DMS53 treated with DMSO at 0.1 percent for 48 hours (cell line): ENCODE results near the gene CLIC6.

Source experiments
- DNase-seq: peaks from one replicate; lab custom pipeline; 2025; ENCODE audit not compliant: unreplicated experiment; lab: John Stamatoyannopoulos, UW

Gene CLIC6

DNA sequence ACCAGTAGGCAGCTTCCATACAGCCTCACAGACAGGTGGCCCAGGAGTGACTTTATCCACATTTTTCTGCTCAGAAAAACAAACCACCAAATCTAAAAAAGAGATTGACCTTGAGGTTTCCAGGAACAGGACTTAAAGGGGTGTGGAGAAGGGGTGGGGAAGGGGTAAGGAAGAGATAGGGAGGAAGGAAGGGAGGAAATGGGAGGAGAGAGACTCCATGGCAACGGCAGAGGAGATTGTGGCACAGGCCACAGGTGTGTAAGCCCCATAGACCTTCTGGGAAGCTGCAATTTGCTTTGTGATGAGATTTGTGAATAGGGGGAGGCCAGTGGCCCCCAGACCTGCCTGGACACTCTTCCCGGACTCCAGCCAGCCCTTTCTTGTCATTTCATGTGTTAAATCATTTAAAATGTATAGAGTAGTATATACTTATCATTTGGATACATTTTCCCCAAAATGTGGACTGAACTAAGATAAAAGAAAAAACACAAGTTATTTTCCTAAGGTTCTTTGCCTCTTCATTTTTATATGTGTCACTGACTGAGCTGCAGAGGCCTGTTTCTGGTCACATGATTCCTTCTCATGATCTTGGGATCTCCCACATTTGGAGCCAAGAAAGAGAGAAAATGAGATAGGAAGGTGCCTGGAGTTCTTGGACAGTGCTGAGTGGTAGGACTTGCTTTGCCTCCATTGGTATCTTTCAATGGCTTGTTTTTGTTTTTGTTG, 55.5 kb downstream of the CLIC6 start:
- DNase-seq, result no peak

DNA sequence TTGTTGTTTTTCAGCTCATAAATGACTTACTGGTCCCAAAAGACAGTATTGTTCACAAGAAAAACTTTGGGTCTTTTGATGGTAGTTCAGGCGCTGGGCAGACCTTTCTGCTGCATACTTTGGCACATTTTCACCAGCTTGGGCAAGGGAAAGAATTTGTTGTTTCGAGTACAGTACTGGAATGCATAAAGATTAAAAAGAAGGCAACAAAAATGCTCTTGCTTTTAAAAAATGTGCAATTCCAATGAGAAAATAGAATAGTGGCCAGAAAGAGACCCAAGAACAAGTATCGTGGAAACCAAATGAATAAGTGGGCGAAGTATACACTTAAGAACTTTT, 56.0 kb downstream of the CLIC6 start:
- DNase-seq, result no peak

DNA sequence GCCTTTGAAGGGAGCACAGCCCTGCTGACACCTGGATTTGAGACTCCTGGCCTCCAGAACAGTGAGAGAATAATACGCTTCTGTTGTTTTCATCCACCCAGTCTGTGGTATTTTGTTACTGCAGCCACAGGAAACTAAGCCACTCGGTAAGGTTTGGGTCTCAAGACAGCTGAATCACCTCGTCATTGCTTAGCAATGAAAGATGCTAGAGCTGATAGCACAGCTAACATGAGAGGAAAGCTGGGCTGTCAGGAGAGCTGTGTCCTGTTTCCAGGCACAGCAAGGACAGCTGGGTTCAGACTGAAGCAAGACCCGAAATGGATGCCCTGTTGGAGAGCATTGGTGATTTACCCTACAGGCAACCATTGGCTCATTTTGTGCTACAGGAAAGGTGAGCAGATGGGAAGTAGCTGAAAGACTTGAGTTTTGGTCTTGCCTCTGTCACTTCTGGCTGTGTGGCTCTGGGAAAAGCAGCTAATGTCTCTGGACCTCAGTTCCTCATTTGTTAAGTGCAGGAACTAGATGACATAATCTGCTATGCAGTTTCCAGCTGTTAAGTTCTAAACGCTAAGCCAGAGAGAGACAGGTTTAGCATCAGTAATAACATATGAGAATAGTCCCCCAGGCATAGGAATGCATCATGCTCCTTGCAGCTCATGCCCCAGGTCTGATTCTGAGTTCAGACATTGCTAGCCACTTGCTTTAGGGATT, 58.0 kb downstream of the CLIC6 start:
- DNase-seq, result no peak

DNA sequence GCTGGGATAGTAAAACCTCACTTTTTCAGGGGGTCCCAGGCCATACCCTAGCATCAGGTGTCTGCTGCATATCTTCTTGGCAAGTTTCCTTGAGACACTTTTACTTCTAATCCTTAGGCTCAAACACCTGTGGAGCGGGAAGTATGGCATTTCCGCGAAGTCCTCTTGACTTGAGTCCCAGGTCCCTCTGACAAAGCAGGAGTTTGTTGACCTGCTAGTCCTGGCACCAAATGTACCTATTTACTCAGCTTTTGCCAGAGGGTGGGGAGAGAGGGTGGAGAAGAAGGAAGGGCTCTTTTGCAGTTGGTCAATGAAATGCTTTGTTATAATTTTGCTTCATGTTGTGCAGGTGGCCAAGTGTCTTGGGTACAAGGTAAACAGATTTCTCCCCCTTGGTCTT, 59.7 kb downstream of the CLIC6 start:
- DNase-seq, result peak; percentile 44

DNA sequence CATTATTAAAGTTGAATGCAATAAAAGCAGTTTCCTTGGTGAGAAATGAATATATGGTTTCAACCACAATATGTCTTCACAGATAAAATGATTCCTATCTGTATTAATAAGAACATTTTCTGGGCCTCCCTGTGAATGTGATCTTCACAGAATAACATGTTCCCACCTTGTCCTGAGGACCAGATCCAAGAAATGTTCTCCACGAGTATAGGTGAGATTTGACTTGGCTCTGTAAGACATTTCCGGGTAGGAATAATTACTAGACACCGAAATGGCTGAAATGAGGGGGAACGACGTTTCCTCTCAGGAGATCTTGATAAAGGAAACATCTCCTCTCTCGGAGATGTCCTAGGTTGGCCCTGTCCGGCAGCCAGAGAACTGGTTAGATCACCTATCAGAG, 61.4 kb downstream of the CLIC6 start:
- DNase-seq, result no peak

DNA sequence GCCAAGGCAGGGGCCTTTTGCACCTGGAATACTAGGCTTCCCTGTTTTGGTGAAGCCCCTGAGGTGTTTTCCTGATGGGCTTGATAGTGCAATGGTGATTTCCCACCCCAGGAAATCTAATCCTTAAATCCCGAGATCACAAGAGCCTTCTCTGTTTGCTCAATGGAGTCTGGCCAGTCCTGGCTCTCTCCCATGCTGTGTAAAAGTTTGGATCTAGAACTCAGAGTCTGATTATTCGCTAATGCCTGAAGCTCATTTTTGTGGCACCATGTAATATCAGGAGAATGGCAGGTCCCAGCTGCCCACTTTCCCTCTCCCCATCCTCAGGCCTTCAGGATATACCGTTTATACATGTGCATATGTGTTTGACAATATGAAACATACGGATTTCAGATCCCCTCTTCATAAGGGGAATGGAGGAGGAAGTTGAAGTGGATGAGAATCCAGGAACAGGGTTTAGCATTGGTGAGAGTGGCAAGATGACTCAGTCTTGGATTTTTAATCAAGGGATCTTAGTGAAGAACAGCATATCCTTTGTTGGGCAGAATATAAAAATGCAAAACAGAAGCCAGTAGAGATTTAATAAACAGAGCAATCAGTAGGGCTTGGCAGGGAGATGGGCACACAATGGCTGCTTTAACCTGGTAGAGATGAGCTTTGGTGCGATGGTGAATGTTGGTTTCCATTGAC, 62.1 kb downstream of the CLIC6 start:
- no peak for DNase-seq

DNA sequence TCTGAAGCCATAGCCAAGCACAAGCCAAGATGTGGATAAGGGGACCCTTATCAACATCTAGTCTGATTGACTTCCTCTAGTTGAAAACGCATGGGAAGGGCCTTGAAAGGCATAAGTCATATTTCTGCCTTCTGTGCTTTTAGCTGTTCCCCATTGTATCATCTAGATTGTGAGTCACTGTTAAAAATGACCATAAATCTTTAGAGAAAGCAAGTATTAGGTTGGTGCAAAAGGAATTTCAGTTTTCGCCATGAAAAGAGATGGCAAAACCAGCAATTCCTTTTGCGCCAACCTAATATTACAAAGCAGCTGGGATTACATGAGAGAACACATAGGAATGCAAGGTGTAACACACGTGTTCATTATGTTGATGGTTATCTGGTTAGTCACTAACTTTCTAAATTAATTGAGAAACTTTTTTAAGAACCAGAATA, 63.6 kb downstream of the CLIC6 start:
- no peak for DNase-seq

DNA sequence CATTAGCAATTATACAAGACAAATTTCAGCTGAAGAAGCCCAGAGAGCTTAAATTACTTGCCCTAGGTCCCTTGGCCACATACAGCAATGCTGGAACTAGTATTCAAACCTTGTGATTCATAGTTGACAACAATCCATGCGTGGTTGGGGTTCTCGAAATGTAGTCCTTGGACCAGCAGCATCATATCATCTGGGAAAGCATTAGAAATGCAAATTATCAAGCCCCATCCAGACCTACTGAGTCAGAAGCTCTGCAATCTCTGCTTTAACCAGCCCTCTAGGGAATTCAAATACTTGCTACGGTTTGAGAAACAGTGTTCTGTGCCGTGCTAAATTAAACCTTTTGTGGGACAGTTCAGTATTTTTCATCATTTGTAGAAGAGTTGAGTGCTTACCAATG, 65.1 kb downstream of the CLIC6 start:
- no peak for DNase-seq

DNA sequence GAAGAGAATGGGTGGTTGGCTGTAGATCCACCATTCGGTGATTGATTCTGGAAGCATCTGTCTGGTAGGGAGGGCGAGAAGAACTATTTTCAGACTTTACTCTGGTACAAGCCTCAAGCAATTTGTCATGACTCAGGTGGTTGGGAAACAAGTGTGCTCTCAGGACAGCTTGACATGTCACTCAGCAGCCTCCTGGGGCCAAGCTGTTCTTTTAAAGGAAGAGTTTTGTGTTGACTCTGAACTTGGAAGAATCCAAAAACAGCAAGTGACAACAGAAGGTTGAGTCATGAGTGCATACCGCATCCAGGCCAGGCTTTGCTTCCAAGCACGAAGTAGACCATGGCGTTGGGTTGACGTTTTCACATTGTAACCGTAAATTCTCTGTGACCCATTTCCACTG, 65.9 kb downstream of the CLIC6 start:
- no peak for DNase-seq

DNA sequence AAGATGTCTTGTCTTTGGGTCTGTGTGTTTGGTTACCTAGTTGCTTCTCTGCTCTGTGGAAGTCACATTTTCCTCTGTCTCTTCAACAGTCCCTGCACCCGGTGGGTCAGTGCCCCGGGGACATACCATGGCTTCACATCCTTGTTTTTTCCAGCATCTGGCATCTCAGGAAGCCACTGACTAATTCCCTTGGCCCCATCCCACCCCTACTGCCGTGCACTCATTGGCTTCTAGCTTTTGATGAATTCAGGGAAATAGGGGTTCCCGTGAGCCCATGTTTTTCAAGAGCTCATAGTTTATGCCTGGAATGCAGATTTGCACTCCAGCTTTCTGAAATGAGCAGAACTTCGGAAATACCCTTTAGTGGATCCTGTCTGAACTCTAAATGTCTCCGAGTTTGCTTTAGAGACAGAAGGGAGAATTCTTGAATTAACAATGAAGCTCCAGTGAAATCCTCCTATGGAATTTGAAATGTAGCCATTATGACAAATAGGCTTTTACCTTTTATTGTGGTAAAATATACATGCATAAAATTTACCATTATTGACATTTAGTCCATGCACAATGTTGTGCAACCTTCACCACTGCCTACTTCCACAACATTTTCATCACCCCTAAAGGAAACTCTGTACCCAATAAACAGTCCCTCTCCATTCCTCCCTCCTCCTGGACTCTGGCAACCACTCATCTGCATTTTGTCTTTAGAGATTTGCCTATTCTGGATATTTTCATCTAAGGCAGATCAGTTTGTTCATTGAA, 67.5 kb downstream of the CLIC6 start:
- no peak for DNase-seq

DNA sequence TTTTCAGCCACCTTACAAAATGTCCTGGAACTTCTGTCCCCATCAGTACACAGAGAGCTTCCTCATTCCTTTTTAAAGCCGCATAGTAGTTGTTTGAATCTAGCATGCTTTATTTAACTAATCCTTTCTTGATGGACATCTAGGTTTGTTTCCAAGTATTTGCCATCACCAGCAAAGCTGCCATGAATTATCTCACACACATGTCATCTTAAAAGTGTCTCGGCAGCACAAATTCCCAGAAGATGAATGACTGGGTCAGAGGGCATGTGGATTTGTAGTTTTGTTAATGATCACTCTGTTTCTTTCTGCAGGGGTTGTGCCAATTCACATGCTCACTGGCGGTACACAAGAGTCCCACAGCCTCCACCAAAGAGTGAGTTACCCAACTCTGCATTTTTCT, 68.3 kb downstream of the CLIC6 start:
- no peak for DNase-seq

DNA sequence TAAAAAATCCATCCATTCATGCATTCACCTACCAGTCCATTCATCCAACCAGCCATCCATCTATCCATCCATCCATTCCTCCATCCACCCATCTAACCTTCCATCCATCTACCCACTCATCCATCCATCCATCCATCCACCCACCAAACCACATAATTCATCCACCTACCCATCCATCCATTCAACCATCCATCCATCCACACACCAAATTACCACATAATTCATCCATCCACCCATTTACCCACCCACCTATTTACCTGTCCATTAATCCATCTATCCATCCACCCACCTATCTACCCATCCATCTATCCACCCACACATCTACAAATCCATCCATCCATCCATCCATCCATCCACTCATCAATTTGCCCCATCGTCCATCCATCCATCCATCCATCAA, 71.4 kb downstream of the CLIC6 start:
- DNase-seq, result no peak

DNA sequence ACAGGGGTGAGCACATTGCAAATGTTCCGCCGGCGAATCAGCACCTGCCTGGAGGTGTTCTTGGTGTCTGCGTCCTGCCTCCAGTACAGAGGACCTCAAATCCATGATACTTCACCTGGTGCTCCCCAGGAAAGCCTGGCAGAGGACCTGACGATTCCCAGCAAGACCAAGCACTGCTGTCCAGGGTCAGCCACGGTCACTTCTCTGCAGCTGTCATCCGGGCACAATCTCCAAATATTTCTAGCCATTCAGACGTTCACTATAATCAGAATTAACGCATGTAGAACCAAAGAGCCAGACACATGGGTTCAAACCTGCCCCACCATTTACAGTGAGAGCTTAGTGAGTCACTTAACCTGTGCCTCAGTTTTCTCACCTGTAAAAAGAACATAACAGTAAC, 74.5 kb downstream of the CLIC6 start:
- DNase-seq, result no peak

DNA sequence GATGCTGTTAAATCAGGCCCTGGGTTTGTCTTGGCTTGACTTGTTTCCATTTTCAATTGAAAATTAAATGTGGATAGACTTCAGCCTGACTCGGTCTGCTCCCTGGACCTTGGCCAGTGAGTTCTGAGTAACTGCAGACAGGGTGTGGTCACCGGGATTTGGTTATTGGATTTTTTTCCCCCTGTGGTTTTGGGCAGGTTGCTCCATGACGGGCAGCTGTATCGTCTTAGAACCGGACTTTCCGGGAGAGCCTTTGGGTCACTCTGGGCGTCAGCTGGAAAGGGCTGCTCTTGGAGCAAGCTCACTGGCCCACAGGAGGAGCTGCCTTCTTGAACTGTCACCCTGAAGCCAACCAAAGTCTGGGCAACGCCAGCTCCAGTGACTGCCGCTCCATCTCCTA, 75.0 kb downstream of the CLIC6 start:
- DNase-seq, result no peak

DNA sequence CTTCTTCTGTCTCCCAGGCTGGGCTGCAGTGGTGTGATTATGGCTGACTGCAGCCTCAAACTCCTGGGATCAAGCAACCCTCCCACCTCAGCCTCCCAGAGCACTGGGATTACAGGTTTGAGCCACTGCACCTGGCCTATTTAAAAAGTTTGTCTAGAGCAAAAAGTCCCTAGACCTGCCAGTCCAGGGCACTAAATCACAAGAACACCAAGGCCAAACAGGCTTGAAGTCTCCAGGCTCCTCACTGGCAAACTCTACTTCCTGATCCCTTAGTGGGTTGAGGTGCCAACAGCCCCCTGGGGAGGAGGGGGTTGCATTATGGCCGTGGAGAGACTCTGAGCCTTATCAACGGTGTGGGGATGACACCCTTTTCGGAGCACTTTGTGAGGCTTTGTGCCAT, 76.0 kb downstream of the CLIC6 start:
- no peak for DNase-seq

DNA sequence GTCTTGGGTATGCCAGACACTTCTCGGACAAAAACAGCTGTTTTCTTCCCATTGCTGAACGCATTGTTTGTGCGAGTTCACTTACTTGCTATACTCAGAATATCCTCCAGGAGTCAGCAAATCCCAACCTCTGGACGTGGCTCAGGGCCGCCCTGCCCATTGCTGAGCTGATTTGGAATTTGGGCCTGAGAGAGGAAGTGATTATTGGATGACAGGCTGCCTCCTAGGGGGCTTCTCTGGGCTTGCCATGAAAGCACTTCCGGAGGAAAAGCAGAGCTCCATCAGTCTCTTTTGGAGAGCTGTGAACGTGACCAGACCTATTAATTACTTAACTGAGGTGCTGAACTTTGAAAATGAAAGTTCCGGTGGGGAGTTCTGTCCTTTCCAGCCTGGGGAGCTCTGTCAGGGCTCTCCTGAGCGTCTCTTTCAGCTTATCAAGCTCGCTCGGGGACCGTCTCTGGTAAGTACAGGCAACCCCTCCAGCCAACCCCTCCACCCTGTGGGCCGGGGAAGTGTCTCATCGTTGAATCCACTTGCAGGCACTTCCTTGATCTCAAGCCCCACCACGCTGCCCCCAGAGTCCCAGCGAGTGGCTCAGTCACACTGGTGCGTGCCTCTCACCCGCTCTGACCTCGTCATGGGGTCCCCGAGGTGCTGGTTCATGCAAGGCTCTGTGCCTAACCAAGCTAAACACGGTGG, 76.9 kb downstream of the CLIC6 start:
- peak; percentile 42 for DNase-seq

DNA sequence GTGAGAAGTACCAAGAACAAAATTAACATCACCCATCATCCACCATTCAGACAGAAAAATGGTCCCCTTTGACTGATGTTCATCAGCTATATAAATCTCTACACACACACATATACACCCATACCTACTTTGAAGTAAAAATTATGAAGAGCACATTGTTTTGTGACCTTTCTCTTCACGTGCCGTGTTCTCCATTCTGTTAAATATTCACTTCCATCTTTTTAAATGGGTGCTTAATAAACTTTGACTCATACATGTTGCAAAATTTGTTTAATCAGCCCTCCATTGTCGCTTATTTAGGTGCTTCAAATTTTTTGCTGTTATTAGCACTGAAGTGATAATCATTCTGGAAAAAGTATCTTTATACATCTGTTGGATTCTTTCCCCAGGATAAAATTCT, 80.1 kb downstream of the CLIC6 start:
- DNase-seq, result no peak

DNA sequence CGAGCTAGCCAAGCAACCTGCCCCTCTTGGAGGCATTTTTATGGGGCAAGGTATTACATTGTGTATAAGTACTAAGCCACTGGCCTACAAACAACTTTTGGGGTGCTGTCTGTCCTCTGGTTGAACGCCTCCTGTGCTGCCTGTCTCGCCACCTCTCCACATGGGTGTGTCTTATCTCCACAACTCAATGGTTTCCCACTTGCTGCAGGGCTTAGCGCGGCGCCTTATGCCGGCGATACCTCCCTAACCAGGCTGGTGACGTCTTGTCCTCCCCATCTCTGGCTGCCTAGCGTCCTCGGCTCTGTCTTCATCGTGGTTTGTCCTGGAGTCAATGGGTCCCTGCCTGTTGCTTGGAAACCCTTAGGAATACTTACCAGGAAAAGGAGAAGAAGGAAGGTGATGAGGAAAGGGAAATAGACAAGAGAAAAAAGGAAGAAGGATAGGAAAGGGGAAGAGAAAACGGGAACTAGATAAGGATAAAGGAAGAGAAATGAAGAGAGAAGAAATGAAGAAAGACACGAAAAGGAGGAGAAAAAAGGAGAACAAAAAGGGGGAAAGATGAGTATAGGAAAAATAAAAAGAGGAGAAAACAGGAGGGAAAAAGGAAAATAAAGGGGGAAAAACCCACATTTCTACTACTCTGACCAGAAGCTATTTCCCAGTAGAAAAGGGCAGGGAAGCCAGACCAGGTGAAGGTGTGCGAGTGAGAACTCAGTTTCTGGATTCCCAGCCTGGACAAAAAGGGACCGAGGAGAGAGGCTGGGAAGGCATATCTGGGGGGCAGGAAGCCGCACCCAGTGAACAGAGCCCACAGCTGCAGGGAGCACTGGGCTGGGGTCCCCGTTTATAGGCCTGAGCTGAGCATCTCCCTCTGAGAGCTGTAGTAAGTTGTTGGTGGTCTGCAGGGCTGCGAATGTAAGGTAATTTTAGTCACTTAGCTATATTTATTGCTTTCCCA, 86.2 kb downstream of the CLIC6 start:
- no peak for DNase-seq

DNA sequence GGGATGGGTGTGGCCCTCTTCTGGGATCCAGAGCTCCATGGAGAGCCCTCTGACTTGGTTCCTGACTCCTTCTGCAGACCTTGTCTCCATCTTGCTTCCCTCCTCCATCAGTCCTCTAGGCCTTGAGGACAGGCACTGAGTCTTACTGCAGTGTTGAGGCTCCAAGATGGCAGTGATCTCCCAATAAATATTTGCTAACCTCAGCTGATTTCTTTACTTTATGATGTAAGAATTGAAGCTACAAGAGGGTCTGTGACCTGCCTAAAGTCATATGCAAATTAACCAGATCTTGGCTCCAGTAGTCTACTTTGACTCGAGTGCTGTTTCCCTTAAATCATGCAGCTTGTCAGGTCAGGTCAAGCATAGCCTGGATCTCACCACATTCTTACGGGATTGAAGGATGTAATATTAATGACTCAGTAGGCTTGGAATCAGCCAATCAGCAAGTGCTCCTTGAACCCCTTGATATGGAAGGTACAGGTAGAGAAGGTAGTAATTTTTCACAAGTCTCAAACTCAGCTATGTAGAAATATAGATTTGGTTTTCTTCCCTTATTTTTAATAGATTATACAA, 93.0 kb downstream of the CLIC6 start:
- DNase-seq, result no peak

DNA sequence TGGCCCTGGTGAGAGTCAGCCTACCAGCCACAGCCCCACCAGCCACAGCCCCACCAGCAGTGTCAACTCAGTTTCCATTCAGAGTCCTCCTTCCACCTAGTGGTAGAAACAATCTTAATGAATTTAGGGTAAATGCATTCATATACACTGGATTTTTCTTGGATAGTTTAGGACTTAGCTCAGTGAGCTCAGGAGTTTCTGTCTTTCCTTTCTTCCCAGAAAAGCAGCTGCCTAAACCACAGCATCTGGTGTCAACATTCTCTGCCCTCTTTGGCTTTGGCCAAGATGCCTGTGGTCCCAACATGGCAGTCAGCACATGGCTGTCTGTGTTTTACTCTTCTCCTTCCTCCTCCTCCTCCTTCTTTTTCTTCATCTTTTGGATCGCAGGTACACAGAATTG, 94.0 kb downstream of the CLIC6 start:
- DNase-seq, result no peak
